ENCODE data around the gene ADAMTSL1. TPM values are rescaled to one million over a fixed set of nuclear protein-coding genes. Genes with fewer than 3 reads are reported as not detected.

ADAMTSL1 gene
- total and polyA plus RNA-seq, 2 of the 8 experiments (the other 6 are each of a cell fraction or from before 2014, with no cell fraction given), result 0.84 to 1.1 TPM

- H2BK5ac ChIP-seq (ENCODE audit: low read depth, low read length), result no peak overlapping the region
- no peak overlapping the region for H3K23ac ChIP-seq (ENCODE audit: insufficient read length)
- H3K56ac ChIP-seq (replicated peaks; ENCODE audit: insufficient read length, low read depth, low read length), result no peak overlapping the region
- no peak overlapping the region for H2AFZ ChIP-seq (ENCODE audit: low read length)
- no peak overlapping the region for H3K4me2 ChIP-seq (ENCODE audit: insufficient read depth in 1 of 2, low read depth in 2 of 2, low read length in 2 of 2)
- H3K9me3 ChIP-seq (ENCODE audit: insufficient read depth in 2 of 2, low read depth in 1 of 2, low read length in 1 of 2), result no peaks in the 10 kb centered on the region
- H3K27ac ChIP-seq (ENCODE audit: low read depth, low read length), result no peak overlapping the region
- H4K20me1 ChIP-seq (replicated peaks in 1 of 2; ENCODE audit: control insufficient read depth in 1 of 2, insufficient read depth in 2 of 2, low read length in 2 of 2), result no peaks in the 10 kb centered on the region
- no peak overlapping the region for H3K14ac ChIP-seq (ENCODE audit: insufficient read length)
- H2AK5ac ChIP-seq (ENCODE audit: low read depth, low read length), result no peak overlapping the region
- WGBS, 2 experiments (ENCODE audit: extremely low coverage in 1 of 2, insufficient coverage in 1 of 2, insufficient read length in 1 of 2, insufficient replicate concordance in 2 of 2, low coverage in 1 of 2, low lambda C conversion rate in 2 of 2, missing lambda C conversion rate in 1 of 2), result 97% methylated on average over 7 of the region's 7 CpGs; no CpG with 5 or more reads in 1 of the 2 experiments
- no peak overlapping the region for H2BK15ac ChIP-seq (ENCODE audit: low read length)
- no peaks in the 10 kb centered on the region for H3K27me3 ChIP-seq (replicated peaks in 1 of 4; ENCODE audit: control insufficient read depth in 3 of 4, extremely low read depth in 1 of 4, insufficient read depth in 3 of 4, low read length in 3 of 4)
- no peak overlapping the region for H3K4me3 ChIP-seq (ENCODE audit: extremely low read depth in 1 of 4, insufficient read depth in 2 of 4, low read depth in 3 of 4, low read length in 4 of 4)
- TF ChIP-seq CBX8 (IDR thresholded peaks at IDR 0.05; ENCODE audit: borderline replicate concordance, low read depth, low read length) (no peak), USF2 (IDR thresholded peaks at IDR 0.05; ENCODE audit: low read length) (no peak)
- no peaks in the 10 kb centered on the region for H3K79me2 ChIP-seq (ENCODE audit: control insufficient read depth in 1 of 2, insufficient read depth in 2 of 2, low read length in 2 of 2)
- no peaks in the 10 kb centered on the region for H3K23me2 ChIP-seq (ENCODE audit: low read depth, low read length)
- DNase-seq (ENCODE audit: low read depth in 1 of 2, low spot score in 2 of 2) (no peak), FAIRE-seq (no peak)
- no peak overlapping the region for H4K8ac ChIP-seq (ENCODE audit: extremely low read depth, insufficient read depth, low read length)
- H3K36me3 ChIP-seq (ENCODE audit: control insufficient read depth in 2 of 4, insufficient read depth in 4 of 4, low read length in 3 of 4), result no peaks in the 10 kb centered on the region
- H3K18ac ChIP-seq (ENCODE audit: extremely low read depth, low read length), result no peak overlapping the region
- no peak overlapping the region for H4K91ac ChIP-seq (replicated peaks; ENCODE audit: insufficient read length, low read length)
- no peak overlapping the region for H3K4ac ChIP-seq (replicated peaks; ENCODE audit: insufficient read length, low read depth, low read length)
- no peak overlapping the region for H2BK12ac ChIP-seq (ENCODE audit: low read depth, low read length)
- H3K4me1 ChIP-seq (replicated peaks in 1 of 4; ENCODE audit: control insufficient read depth in 3 of 4, insufficient read depth in 4 of 4, low read length in 3 of 4), result no peaks in the 10 kb centered on the region; a peak in 1 of 7 replicates
- no peaks in the 10 kb centered on the region for H3K79me1 ChIP-seq (ENCODE audit: low read depth, low read length)
- CTCF ChIA-PET (ENCODE audit: partially characterized antibody), result no interaction called here
- H2BK120ac ChIP-seq (replicated peaks; ENCODE audit: low read depth, low read length), result no peak overlapping the region
- no peak overlapping the region for H4K5ac ChIP-seq (ENCODE audit: insufficient read length, low read depth, low read length)
- no peak overlapping the region for H2BK20ac ChIP-seq (ENCODE audit: low read length)
- H3K9ac ChIP-seq (replicated peaks in 1 of 4; ENCODE audit: extremely low read depth in 1 of 4, low read depth in 3 of 4, low read length in 3 of 4), result no peak overlapping the region
- POLR2A ChIA-PET (ENCODE audit: partially characterized antibody), result no interaction called here
Measured at GRCh38 chr9:18487611-18488010, 13.7 kb downstream of the ADAMTSL1 start.

All from H1 (cell line).